Psoas muscle (tissue), 8 donors: Measurements from ENCODE around the gene SIK3. TPM values are rescaled to one million over a fixed set of nuclear protein-coding genes. Genes with fewer than 3 reads are reported as not detected.

Source experiments
- ATAC-seq, 4 donors: fragments of 200-7000 bp; cut with Tn5 transposase; one replicate each; pipeline ENCODE4 v1.9.1; 2020; ENCODE audit warnings: moderate library complexity in 3 of 4, mild to moderate bottlenecking in 2 of 4
- DNase-seq, 2 donors: peaks; one replicate each; pipeline ENCODE4 v3.0.0-alpha.2; 2020
- H3K27ac ChIP-seq: fragments of 200-600 bp; one replicate; pipeline ENCODE4 v1.8.0; 2022
- H3K27me3 ChIP-seq, 3 donors: fragments of 200-600 bp in 1 of 3; one replicate each; pipeline versions ENCODE4 v1.6.1 to v1.8.0; 2013 to 2022; ENCODE audit warnings: low read length in 2 of 3, mild to moderate bottlenecking in 2 of 3, moderate library complexity in 1 of 3; ENCODE audit not compliant: insufficient read depth in 3 of 3
- H3K36me3 ChIP-seq, 2 donors: fragments of 200-600 bp in 1 of 2; one replicate each; pipeline versions ENCODE4 v1.6.1 to v1.8.0; 2013 to 2022; ENCODE audit warnings: low read depth in 1 of 2, mild to moderate bottlenecking in 1 of 2, moderate library complexity in 1 of 2; ENCODE audit not compliant: insufficient read depth in 1 of 2
- H3K4me1 ChIP-seq: fragments of 200-600 bp; one replicate; pipeline ENCODE4 v1.8.0; 2022
- H3K4me3 ChIP-seq: fragments of 200-600 bp; one replicate; pipeline ENCODE4 v1.8.0; 2022; ENCODE audit warnings: mild to moderate bottlenecking
- H3K9me3 ChIP-seq: fragments of 200-600 bp; one replicate; pipeline ENCODE4 v1.8.0; 2022
- WGBS, 3 donors: extraction: QIAGEN DNeasy Blood & Tissue Kit; methylation state at CpG; one replicate each; pipeline versions ENCODE4 v1.1.6 to v1.1.7; 2013; 5-methylcytosine and 5-hydroxymethylcytosine counted together
- intact Hi-C, 2 donors: fragments of 100-400 bp; cut with DNase I; formaldehyde crosslinking; loops; one replicate each; pipeline versions ENCODE4 v1.11.0 to v1.14.2; 2022
- polyA plus RNA-seq, 3 donors: library from polyadenylated mRNA; stranded (reverse); fragments of 200-250 nt; gene quantifications; one replicate each; pipeline ENCODE4 v1.2.3, GENCODE V29; 2013
- total RNA-seq, 4 donors: library from RNA; stranded (reverse); fragmentation: NEBNext Ultra II Directional in 2 of 4; extraction: Animal tissue kit (Norgen Biotek cat#: 25700) in 2 of 4; gene quantifications; one replicate each; pipeline versions ENCODE4 v1.2.1 to v1.2.4, GENCODE V29; 2021 to 2023
- TF ChIP-seq, protein P1 (sequence below): fragments of 200-600 bp; IDR thresholded peaks from one replicate; pipeline ENCODE4 v1.8.0; 2022; ENCODE audit warnings: antibody characterized with exemption
- donor health status: healthy with polysubstance abuse.
- donor health status: DM: no; HTN: no; CAD: no; lungs with moderate emphysema.
- donor health status: Bipolar disorder and iron deficiency.
- donor health status: healthy.
- donor health status: DM: yes; HTN: yes; CAD: no.
- donor health status: DM: no; HTN: no; CAD: no.
- donor health status: DM: no; HTN: no; CAD: no.
- donor health status: DM: yes; HTN: yes; CAD: no.

The SIK3 gene
- total and polyA plus RNA-seq, 7 donors: 16.3 to 47.4 (median 39.8) TPM

GRCh38 chr11:116885951-116886655 lies 212.1 kb downstream of the SIK3 start:
- Histone ChIP-seq H3K4me3 (no peak overlapping the region), H3K27me3 (no peaks in the 10 kb centered on the region), H3K27ac (no peak overlapping the region), H3K36me3 (peaks cover 0 to 6% of the 10 kb centered on the region in 2 donors), H3K4me1 (peaks cover 10% of the 10 kb centered on the region), H3K9me3 (no peaks in the 10 kb centered on the region)
- 67 to 77% (median 67%) methylated on average over 5 of the region's 5 CpGs for WGBS, 3 donors
- TF ChIP-seq, protein P1, sequence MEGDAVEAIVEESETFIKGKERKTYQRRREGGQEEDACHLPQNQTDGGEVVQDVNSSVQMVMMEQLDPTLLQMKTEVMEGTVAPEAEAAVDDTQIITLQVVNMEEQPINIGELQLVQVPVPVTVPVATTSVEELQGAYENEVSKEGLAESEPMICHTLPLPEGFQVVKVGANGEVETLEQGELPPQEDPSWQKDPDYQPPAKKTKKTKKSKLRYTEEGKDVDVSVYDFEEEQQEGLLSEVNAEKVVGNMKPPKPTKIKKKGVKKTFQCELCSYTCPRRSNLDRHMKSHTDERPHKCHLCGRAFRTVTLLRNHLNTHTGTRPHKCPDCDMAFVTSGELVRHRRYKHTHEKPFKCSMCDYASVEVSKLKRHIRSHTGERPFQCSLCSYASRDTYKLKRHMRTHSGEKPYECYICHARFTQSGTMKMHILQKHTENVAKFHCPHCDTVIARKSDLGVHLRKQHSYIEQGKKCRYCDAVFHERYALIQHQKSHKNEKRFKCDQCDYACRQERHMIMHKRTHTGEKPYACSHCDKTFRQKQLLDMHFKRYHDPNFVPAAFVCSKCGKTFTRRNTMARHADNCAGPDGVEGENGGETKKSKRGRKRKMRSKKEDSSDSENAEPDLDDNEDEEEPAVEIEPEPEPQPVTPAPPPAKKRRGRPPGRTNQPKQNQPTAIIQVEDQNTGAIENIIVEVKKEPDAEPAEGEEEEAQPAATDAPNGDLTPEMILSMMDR: no peak
- DNase-seq: no peak
- peak; percentile 24 to 67 (median 51) for ATAC-seq
- intact Hi-C loops: no loop called here

DNA sequence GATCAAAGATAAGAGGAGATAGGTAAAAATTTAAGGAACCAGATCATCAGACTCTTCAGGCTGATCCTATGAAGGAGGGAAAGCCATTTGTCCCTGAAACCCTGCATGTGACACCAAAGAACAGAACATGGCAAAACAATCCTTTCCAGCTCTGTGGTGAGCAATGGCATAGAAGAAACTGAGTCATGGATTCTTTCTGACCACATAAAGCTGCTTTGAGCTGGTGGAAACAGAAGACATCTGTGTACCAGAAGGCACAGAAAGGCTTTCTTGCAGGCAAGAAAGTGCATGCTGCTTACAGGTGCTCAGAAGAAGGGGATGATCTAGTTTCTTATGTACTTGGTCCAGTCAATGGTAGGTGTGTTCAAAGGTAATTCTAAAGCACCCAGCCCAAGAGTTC lies 215.8 kb downstream of the SIK3 start:
- intact Hi-C loops: no loop called here
- DNase-seq: no peak
- ATAC-seq: no peak
- Histone ChIP-seq H3K9me3 (no peaks in the 10 kb centered on the region), H3K4me3 (no peak overlapping the region), H3K27ac (no peak overlapping the region), H3K27me3 (no peaks in the 10 kb centered on the region), H3K36me3 (no peaks in the 10 kb centered on the region), H3K4me1 (peaks cover 19% of the 10 kb centered on the region)
- TF ChIP-seq, protein P1: no peak

DNA sequence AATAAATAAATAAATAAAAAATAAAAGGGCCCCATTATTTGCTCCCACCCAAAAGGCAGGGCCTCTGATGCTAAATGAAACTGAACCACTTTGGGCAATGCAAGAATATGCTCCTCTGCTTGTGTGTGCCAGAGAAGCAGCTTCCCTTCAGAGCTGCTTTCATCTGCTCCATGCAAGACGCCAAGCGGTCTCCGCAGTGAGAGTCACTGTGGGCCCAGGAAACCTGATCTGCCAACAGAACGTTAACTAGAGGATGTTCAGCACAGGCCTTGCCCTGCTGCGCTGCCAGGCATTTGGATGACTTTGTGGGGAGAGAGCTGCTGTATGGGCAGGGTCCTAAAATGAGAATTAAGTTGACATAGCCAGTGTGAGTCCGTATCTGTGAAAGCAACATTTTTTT lies 217.1 kb downstream of the SIK3 start:
- 25 to 35% (median 27%) methylated on average over 6 of the region's 6 CpGs for WGBS, 3 donors
- ATAC-seq: peak; percentile 93 to 96 (median 94)
- peak; percentile 43 to 81 for DNase-seq

GRCh38 chr11:116879800-116880625 lies 218.2 kb downstream of the SIK3 start:
- H3K27ac ChIP-seq: no peak overlapping the region
- H3K27me3 ChIP-seq: no peaks in the 10 kb centered on the region
- H3K4me1 ChIP-seq: peaks cover 14% of the 10 kb centered on the region
- H3K36me3 ChIP-seq: peaks cover 0 to 8% of the 10 kb centered on the region in 2 donors
- intact Hi-C loops: loop anchor here (2.0 to 5.0 kb wide), 3 partner anchors 227 to 352 kb away; partner anchors contain the start of genes PCSK7 (in 1 of the 2) and RNF214 (in 1 of the 2)
- DNase-seq (no peak), ATAC-seq (peak; percentile 72 to 85 (median 78))
- H3K4me3 ChIP-seq: no peak overlapping the region
- TF ChIP-seq, protein P1: peak; percentile 68
- WGBS, 3 donors: 45 to 51% (median 48%) methylated on average over 5 of the region's 5 CpGs
- H3K9me3 ChIP-seq: no peaks in the 10 kb centered on the region

More for the DNA sequence above, 217.1 kb downstream of the SIK3 start:
- peaks cover 14% of the 10 kb centered on the region for H3K4me1 ChIP-seq
- TF ChIP-seq, protein P1: no peak
- H3K27ac ChIP-seq: peak overlapping the region; percentile 54
- no peaks in the 10 kb centered on the region for H3K27me3 ChIP-seq
- intact Hi-C loops: no loop called here
- H3K36me3 ChIP-seq: no peaks in the 10 kb centered on the region
- H3K9me3 ChIP-seq: no peaks in the 10 kb centered on the region
- no peak overlapping the region for H3K4me3 ChIP-seq
